A673 (cell line): ENCODE measurements around the gene SERGEF.

ENCODE experiments used
- CTCF ChIP-seq: fragments of 300-800, 200-600 bp; sonication (generic); conservative IDR thresholded peaks from 2 replicates; pipeline ENCODE4 v1.5.1; 2017; ENCODE audit warnings: low read depth, mild to moderate bottlenecking, antibody characterized with exemption, low read length, moderate library complexity, mixed read lengths
- EZH2 ChIP-seq: fragments of 200-600 bp; sonication (generic); IDR thresholded peaks from 2 replicates; pipeline ENCODE4 v1.6.1; 2017; ENCODE audit warnings: borderline replicate concordance, low read depth, mild to moderate bottlenecking, mixed read lengths, antibody characterized with exemption, low read length; ENCODE audit not compliant: poor library complexity, severe bottlenecking

GRCh38 chr11:18036456-18036855 is 23.6 kb upstream of the SERGEF start:
- TF ChIP-seq CTCF (no peak), EZH2 (no peak)
